Endothelial cell (in vitro differentiated cells): ENCODE measurements around the gene CCL25. TPM values are rescaled to one million over a fixed set of nuclear protein-coding genes. Genes with fewer than 3 reads are reported as not detected.

ENCODE experiments used
- DNase-seq: peaks from one replicate; pipeline ENCODE4 v3.0.0; 2021; ENCODE audit warnings: low spot score
- H3K27ac Mint-ChIP-seq: one replicate; pipeline ENCODE4 v1.8.0; 2021; ENCODE audit warnings: mixed read lengths, inconsistent platforms; ENCODE audit not compliant: unreplicated experiment
- H3K27me3 Mint-ChIP-seq: one replicate; pipeline ENCODE4 v1.8.0; 2021; ENCODE audit warnings: mild to moderate bottlenecking, moderate library complexity, mixed read lengths, inconsistent platforms; ENCODE audit not compliant: unreplicated experiment
- H3K36me3 Mint-ChIP-seq: one replicate; pipeline ENCODE4 v1.8.0; 2021; ENCODE audit warnings: mild to moderate bottlenecking, low read depth, mixed read lengths, inconsistent platforms; ENCODE audit not compliant: unreplicated experiment
- H3K4me1 Mint-ChIP-seq: one replicate; pipeline ENCODE4 v1.8.0; 2021; ENCODE audit warnings: mild to moderate bottlenecking, mixed read lengths, inconsistent platforms; ENCODE audit not compliant: unreplicated experiment
- H3K4me3 Mint-ChIP-seq: one replicate; pipeline ENCODE4 v1.8.0; 2021; ENCODE audit warnings: mild to moderate bottlenecking, mixed read lengths, inconsistent platforms; ENCODE audit not compliant: unreplicated experiment
- H3K9me3 Mint-ChIP-seq: one replicate; pipeline ENCODE4 v1.8.0; 2021; ENCODE audit warnings: mixed read lengths, inconsistent platforms; ENCODE audit not compliant: unreplicated experiment
- total RNA-seq: library from RNA; stranded (reverse); fragmentation: NEBNext Ultra II Directional; extraction: Animal tissue kit (Norgen Biotek cat#: 25700); gene quantifications from one replicate; pipeline ENCODE4 v1.2.1, GENCODE V29; 2021; ENCODE audit not compliant: unreplicated experiment
- TF ChIP-seq, protein P1 (sequence below): fragments of 200-600 bp; sonication (generic); IDR thresholded peaks from one replicate; pipeline ENCODE4 v1.5.0; 2021; ENCODE audit warnings: antibody characterized with exemption; ENCODE audit not compliant: unreplicated experiment

Gene CCL25
- total RNA-seq, 1 donor from 2014 or later = not detected

- Mint-ChIP-seq H3K4me3 (no peak overlapping the region), H3K9me3 (no peaks in the 10 kb centered on the region), H3K36me3 (no peaks in the 10 kb centered on the region), H3K27ac (no peak overlapping the region), H3K27me3 (peaks cover 3% of the 10 kb centered on the region), H3K4me1 (peaks cover 8% of the 10 kb centered on the region)
- TF ChIP-seq, protein P1, sequence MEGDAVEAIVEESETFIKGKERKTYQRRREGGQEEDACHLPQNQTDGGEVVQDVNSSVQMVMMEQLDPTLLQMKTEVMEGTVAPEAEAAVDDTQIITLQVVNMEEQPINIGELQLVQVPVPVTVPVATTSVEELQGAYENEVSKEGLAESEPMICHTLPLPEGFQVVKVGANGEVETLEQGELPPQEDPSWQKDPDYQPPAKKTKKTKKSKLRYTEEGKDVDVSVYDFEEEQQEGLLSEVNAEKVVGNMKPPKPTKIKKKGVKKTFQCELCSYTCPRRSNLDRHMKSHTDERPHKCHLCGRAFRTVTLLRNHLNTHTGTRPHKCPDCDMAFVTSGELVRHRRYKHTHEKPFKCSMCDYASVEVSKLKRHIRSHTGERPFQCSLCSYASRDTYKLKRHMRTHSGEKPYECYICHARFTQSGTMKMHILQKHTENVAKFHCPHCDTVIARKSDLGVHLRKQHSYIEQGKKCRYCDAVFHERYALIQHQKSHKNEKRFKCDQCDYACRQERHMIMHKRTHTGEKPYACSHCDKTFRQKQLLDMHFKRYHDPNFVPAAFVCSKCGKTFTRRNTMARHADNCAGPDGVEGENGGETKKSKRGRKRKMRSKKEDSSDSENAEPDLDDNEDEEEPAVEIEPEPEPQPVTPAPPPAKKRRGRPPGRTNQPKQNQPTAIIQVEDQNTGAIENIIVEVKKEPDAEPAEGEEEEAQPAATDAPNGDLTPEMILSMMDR = no peak
- DNase-seq = no peak
Observed at GRCh38 chr19:8038815-8039214, 13.7 kb upstream of the CCL25 start.

GRCh38 chr19:8039231-8039630 is 13.3 kb upstream of the CCL25 start:
- no peaks in the 10 kb centered on the region for H3K36me3 Mint-ChIP-seq
- TF ChIP-seq, protein P1 = no peak
- peaks cover 3% of the 10 kb centered on the region for H3K27me3 Mint-ChIP-seq
- H3K27ac Mint-ChIP-seq = no peak overlapping the region
- no peak for DNase-seq
- no peaks in the 10 kb centered on the region for H3K9me3 Mint-ChIP-seq
- peaks cover 8% of the 10 kb centered on the region for H3K4me1 Mint-ChIP-seq
- no peak overlapping the region for H3K4me3 Mint-ChIP-seq

DNA sequence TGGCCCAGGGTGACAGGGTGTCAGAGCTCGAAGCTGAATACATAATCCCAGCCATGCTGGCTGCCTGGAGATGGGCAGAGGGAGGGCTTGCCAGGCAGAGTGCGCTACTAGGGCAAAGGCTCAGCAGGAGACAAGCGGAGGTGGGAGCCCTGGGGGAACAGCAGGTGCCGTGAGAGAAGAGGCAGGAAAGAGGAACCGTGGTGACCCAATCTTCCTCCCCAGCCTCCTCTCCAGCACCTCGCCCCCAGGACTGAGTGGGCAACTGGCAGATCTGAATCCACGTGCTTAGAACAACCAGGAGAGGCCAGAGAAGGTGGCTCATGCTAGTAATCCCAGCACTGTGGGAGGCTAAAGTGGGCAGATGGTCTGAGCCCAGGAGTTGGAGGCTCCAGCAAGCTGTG is 11.0 kb upstream of the CCL25 start:
- no peak for DNase-seq
- Mint-ChIP-seq H3K36me3 (no peaks in the 10 kb centered on the region), H3K4me3 (no peak overlapping the region), H3K27me3 (peaks cover 3% of the 10 kb centered on the region), H3K4me1 (peaks cover 2% of the 10 kb centered on the region), H3K27ac (no peak overlapping the region), H3K9me3 (no peaks in the 10 kb centered on the region)
- TF ChIP-seq, protein P1 = no peak

DNA sequence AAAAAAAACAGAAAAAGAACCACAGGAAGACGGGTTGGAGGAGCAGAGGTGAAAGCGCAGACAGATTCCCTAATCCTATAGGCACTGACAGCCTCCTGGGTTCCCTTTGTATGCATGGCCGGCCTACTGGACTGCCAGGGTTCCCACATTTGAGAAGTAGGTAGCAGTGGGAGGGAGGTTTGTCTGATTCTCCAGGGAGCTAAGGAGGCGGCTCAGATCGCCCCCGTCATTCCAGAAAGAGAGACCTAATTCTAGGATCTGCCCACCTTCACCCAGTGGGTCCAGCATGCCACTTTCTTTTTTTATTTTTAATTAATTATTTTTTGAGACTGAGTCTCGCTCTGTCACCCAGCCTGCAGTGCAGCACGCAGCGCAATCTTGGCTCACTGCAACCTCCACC is 9.7 kb upstream of the CCL25 start:
- no peaks in the 10 kb centered on the region for H3K4me1 Mint-ChIP-seq
- no peak overlapping the region for H3K4me3 Mint-ChIP-seq
- no peak overlapping the region for H3K27ac Mint-ChIP-seq
- TF ChIP-seq, protein P1 = no peak
- no peaks in the 10 kb centered on the region for H3K27me3 Mint-ChIP-seq
- H3K9me3 Mint-ChIP-seq = no peaks in the 10 kb centered on the region
- DNase-seq = no peak
- H3K36me3 Mint-ChIP-seq = no peaks in the 10 kb centered on the region

DNA sequence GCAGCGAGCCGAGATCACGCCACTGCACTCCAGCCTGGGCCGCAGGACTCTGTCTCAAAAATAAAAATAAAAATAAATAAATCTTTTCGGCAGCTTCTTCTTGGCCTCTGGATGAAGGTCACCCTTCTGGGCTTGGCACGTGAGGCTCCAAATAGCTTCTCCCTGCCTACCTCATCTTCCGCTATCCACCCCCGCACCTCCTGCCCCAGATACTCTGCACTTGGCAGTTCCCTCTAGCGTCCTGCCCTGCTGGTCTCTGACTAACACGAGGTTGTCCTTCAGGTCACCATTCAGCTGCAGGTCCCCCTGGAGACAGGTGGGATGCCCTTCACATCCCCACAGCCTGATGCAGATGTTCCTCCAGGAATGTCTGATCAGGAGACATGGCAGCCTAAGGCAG is 8.5 kb upstream of the CCL25 start:
- no peak overlapping the region for H3K4me3 Mint-ChIP-seq
- no peaks in the 10 kb centered on the region for H3K36me3 Mint-ChIP-seq
- TF ChIP-seq, protein P1 = no peak
- no peaks in the 10 kb centered on the region for H3K27me3 Mint-ChIP-seq
- H3K27ac Mint-ChIP-seq = no peak overlapping the region
- no peak for DNase-seq
- no peaks in the 10 kb centered on the region for H3K4me1 Mint-ChIP-seq
- no peaks in the 10 kb centered on the region for H3K9me3 Mint-ChIP-seq
